Posterior vena cava (tissue), 2 donors: Measurements from ENCODE around the gene MACIR. TPM values are rescaled to one million over a fixed set of nuclear protein-coding genes. Genes with fewer than 3 reads are reported as not detected.

ENCODE experiments used
- DNase-seq: peaks from one replicate; pipeline ENCODE4 v3.0.0-alpha.2; 2020; ENCODE audit warnings: low spot score
- intact Hi-C, 2 donors: fragments of 100-400 bp; cut with DNase I; formaldehyde crosslinking; loops; one replicate each; pipeline versions ENCODE4 v1.14.1 to v1.14.2; 2022 to 2023
- total RNA-seq, 2 donors: library from RNA; stranded (reverse); fragmentation: NEBNext Ultra II Directional; extraction: Animal tissue kit (Norgen Biotek cat#: 25700); gene quantifications; one replicate each; pipeline ENCODE4 v1.2.1, GENCODE V29; 2021
- donor health status: DM: yes; HTN: yes; CAD: no.
- donor health status: DM: yes; HTN: yes; CAD: no.

MACIR gene
- total RNA-seq, 2 donors from 2014 or later = 3.6 to 4.8 TPM

GRCh38 chr5:103280967-103281366 lies 22.4 kb downstream of the MACIR start:
- intact Hi-C loops = no loop called here
- DNase-seq = no peak

DNA sequence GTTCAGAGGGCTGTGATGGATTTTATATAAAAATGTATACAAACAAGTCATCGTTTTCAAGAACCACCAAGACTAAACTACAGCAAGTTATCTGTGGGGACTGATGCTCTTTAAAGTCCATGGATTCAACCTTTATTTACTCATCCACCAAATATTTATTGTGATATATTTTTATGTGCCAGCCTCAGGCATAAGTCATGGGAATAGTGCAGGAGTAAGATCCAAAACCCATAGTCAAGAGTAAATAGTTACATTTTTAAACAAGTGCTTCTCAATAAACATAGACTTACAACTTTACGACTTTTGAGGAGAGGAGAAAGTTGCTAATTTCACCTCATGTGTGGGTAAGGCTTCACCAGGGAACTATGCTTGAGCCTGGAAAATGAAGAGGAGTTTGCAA lies 24.6 kb downstream of the MACIR start:
- no peak for DNase-seq
- intact Hi-C loops = no loop called here

GRCh38 chr5:103283869-103284268 lies 25.3 kb downstream of the MACIR start:
- intact Hi-C loops = no loop called here
- no peak for DNase-seq

DNA sequence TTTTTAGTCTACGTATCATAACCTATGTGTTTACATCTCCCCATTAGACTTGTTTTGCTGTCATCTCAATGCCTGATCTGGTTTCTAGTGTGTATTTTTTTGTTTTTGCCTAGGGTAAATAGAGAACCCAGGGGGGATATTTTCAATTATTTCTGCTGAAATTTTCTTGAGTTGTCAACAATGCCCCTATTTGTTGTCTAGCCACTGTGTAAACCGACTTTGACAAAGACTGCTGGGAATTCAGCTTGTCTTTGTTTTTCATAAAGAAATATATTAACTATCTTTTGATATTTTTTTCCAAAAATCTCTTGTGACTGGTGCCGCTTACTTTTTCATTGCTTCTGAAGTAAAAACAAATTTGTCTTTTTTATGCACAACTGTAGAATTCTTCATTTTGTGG lies 28.1 kb downstream of the MACIR start:
- no peak for DNase-seq
- intact Hi-C loops = no loop called here

DNA sequence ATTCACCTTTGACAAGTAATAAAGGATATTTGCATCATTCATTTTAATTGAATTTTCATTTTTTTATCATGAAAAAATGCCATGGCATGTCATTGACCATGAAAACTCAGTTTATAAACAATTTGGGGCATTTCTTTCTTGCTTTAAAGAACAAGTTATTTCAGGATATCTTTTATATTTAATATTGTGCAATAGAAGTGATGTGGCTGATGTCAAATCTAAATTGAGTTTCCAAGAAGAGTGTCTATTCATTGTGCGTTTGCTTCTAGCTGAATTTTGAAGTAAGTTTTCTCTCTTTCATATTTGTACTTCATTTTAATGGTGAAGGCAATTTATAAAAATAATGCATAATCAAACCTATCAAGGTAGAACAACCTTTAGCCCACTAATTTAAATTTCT lies 30.5 kb downstream of the MACIR start:
- DNase-seq = no peak
- intact Hi-C loops = no loop called here

DNA sequence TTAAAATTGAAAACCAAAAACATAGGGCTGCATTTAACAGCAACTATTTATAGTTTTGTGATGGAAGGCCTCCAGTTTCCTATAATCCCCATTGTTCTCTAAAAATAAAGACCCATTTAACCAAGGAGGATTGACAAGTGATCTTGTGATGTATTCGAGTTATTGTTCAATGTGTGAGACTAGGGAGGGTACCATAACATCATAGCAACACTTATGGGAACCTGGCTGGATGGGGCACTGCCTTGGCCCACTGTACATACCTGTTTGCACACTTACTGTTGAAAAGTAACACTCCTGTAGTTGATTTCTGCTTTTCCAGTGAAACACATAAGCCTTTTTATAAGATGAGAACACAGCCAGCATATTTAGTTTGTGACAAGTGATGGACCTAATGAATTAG lies 32.3 kb downstream of the MACIR start:
- intact Hi-C loops = no loop called here
- no peak for DNase-seq

- intact Hi-C loops = no loop called here
- no peak for DNase-seq
These were observed 33.0 kb downstream of the MACIR start for GRCh38 chr5:103291606-103292005.

DNA sequence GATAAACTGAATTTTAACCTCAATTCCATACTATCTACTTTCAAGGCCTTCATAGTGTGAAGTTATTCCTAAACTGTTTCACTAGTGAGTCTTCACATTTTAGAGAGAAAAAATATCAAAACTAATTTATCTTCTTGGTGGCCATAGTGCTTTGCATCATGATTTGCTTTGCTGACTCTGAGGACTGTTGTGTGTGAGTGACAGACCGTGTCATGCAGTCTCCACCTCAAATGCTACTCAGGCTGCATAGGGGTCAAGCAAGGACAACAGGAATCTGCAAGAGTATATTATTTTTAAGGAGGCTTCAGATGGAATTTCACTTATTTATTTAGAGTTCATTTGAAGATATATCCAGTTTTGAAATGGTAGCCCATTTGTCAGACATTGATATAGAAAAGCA lies 34.5 kb downstream of the MACIR start:
- intact Hi-C loops = no loop called here
- DNase-seq = no peak

GRCh38 chr5:103293719-103294118 lies 35.2 kb downstream of the MACIR start:
- DNase-seq = no peak
- intact Hi-C loops = no loop called here

DNA sequence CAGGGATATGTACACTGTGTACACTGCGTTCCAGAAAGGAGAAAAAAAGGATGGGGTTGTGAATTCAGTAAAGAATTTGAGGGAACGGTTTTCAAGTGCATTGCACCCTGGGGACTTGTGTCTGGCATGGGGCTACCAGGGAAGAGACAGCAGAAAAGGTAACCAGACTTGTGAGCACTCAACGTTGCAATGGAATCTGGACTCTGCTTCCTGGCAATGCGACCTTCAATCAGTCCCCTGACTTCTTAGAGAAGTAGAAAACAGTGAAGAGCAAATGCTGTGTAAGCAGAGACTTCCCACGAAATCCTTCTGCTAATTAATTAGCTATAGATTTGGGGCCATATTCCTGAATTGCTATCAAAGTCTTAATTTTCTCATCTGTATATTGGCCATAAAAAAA lies 36.3 kb downstream of the MACIR start:
- no peak for DNase-seq
- intact Hi-C loops = no loop called here

DNA sequence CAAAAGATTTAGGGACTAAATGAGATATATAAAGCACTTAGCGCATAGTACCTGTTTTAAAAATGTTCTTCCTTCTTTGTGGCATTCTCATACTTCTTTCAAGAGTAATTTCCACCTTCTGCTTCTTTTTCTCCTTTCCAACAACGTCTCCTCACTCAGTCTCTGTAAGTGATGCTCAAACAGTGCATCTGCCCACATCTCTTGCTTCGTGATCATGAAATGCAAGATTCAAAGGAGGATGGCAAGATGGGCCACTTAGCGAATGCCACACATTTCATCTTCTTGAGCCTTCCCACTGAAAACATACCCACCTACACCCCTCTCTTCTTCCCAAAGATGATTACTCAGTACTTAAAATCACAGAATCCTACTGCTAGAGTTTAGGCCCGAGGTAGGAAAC lies 36.9 kb downstream of the MACIR start:
- DNase-seq = no peak
- intact Hi-C loops = no loop called here

DNA sequence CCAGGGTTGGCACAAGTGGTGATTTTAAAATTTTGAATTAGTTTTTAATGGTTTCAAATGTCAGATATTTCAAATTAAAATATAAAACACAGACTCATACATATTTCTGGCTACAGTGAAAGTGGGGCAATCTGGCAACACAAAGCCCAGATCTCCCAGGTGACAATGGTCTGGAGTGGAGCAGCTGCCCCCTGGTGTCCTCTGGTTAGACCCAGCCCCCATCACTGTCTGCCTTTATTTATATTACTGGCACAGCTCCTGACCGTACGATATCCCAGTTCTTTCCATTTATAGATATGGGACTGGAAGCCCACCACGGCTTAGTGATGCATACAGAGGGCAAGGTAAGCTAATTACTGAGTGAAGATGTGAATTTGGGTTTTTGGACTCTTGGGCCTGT lies 37.3 kb downstream of the MACIR start:
- intact Hi-C loops = no loop called here

DNA sequence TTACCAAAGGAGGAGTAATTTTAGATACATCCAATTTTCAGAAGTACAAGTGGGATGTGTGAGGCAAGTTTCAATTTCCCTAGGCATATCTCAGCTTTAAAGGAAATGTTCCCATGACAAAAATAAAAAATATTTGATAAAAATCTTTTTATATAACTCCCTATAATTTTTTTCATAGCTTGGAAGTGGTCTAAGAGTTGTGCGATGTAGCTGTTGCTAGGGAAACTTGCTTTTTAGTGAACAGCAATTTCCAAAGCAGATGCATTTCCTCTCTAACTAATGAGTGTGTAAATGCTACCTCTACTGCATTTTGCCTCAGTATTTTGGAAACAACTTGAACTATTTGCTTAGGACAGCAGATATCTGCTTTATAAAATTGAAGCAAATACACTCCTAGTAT lies 39.6 kb downstream of the MACIR start:
- no peak for DNase-seq
- intact Hi-C loops = no loop called here

More for the DNA sequence above, 37.3 kb downstream of the MACIR start:
- no peak for DNase-seq

GRCh38 chr5:103298607-103299188 lies 40.1 kb downstream of the MACIR start:
- intact Hi-C loops = no loop called here
- DNase-seq = no peak

DNA sequence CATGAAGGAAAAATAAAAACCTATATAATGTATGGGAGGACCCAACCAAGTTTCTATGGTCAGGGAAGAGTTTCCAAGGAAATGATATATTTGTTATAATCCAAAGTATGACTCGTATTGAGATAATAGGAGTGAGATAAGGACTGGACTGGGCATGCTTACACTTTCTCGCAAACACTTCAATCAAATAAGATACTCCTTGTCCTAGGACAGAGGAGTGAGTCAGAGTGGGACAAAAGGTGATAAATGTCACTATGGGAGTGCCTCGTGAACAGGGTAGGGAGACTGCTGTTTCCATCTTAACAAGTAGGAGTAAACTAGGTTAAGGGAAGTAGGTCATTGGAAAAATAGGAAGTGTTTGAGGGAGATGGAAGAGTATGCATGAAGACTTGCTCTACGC lies 47.2 kb downstream of the MACIR start:
- intact Hi-C loops = no loop called here
- no peak for DNase-seq

- DNase-seq = no peak
- intact Hi-C loops = no loop called here
These were observed 48.9 kb downstream of the MACIR start for GRCh38 chr5:103307470-103307869.

DNA sequence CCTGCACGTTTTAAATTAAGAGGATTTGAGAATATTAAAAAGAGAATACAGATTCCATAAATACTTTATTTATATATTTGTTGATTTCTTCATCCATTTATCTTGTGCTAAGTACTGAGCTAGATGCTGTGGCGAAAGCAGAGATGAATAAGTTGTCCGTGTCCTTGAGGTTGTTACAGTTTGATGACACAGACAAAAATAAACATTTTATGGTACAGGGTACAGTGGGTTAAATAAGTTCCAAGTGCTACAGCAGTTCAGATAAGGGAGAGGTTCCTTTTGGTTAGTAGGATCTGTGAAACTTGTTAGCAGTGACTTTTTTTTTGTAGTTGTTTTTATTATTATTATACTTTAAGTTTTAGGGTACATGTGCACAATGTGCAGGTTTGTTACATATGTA lies 50.2 kb downstream of the MACIR start:
- intact Hi-C loops = no loop called here
- no peak for DNase-seq

- intact Hi-C loops = no loop called here
- no peak for DNase-seq
These were observed 54.5 kb downstream of the MACIR start for GRCh38 chr5:103313056-103313455.

- DNase-seq = no peak
- intact Hi-C loops = no loop called here
These were observed 56.9 kb downstream of the MACIR start for GRCh38 chr5:103315455-103315854.

DNA sequence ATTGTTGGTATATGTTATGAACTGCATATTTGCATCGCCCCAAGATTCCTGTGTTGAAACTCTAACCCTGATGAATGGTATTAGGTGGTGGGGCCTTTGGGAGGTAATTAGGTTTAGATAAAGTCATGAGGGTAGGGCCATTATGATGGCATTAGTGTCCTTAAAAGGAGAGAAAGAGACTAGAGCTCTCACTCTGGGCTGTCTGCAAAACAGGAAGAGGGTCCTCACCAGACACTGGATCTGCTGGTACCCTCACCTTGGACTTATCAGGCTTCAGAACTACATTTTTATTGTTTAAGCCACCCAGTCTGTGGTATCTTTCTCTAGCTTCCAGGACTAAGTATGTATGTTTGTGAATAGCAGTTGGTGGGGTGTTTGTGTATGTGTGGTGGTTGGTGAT lies 68.9 kb downstream of the MACIR start:
- no peak for DNase-seq
- intact Hi-C loops = no loop called here

GRCh38 chr5:103327893-103328292 lies 69.3 kb downstream of the MACIR start:
- DNase-seq = no peak
- intact Hi-C loops = no loop called here
